Measurements from ENCODE around the gene SEMA5A.
A peak's percentile ranks its signal among the peaks of the same experiment; 100 is the strongest.

Gene SEMA5A

DNA sequence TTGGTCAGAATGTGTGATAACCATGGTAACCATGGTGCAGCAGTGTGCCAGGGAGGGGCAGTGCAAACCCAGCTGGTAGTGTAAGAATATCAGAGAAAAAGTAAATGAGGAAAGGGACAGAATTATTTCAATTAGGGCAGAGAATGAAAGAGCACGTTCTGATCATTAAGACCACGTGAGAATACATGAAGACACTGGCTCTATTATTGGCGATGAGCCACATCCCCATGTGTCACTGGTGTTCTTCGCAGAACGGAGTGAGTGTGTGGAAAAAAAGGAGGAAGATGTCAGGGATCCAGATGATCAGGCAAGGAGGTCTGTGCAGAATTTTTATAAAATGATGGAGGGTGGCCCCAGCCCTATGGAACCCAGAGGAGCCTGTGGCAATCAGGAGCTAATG lies 315.5 kb downstream of the SEMA5A start:
- no peak for DNase-seq

DNA sequence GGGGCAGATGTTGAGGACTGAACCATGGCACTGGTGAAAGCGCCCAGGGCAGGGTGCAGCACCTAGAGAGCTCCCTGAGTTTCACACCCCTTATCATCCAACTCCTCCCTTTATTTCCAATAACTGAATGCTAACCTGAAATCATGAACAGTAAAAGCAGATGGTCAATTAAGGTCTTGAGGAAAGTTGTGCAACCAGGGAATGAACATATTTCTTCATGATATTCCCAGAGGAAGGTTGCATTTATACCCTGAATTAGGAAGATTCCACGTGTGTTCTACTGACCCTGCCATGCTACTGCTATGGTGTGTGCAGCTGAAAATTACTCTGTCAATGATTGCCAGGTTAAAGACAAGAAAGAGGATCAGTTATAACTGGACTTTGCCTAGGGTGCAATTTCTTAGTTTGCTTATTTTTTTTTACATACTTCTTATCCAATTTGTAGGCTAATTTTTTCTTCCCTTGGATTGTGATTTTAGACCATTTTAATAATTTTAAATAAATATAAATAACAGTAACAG lies 319.8 kb downstream of the SEMA5A start:
- DNase-seq = no peak

DNA sequence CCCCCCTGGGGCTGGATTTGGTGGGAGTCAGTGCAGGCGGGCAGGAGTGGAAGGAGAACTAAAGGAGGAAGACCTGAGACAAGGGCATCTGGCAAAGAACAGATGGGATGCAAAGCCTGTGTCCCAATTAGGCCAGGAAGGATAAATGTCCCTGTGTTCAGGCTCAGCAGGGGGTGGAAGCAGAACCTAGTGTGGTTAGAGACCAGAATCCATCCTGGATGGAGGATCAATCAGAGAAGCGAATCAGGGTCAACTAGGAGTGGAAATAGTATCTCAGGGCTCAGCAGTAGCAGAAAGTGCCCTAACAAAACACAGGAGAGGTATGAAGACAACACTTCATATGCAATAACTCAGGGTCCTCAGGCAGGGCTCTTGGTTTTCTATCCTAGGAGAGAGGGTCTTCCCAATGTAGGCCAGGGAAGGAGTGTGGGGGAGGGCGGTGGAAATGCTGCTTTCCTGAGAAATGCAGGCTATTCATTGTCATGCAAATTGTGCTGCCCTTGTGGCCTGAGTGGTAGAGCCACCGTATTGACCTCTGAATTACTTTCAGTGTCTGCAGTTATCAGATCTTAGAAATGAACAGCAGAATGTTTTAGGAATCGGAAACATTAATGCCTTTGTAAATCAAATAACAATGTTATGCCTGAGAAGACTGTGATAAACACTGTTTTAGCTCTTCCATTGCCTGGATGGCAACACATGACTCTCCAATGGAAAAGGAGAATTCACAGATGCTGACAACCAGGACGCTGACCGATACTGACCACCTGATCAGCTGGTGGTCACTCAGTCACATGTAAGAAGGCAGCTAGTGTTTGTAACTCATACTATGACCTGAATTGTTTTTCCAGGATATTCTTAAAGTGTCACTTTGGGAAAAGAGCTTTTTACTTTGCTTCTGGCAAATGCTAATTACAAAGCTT lies 323.6 kb downstream of the SEMA5A start:
- DNase-seq = no peak

DNA sequence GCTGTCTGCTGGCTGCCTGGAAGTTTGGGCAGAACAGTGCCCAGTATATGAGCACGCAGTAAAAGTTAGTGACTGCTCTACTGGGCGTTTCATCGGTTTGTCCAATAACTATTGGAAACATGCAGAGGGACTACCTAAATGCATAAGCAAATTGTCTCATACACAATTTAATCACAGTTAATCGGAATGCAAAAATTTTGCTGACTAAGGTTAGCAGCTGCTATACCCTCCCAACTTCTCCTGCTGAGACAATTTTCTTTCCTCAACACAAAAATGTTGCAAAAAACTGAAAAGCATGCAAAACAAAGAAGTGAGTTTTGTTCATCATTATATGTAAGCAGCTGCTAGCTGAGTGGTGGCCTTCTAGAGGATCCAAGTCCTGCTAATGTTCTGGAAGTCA lies 327.5 kb downstream of the SEMA5A start:
- no peak for DNase-seq

DNA sequence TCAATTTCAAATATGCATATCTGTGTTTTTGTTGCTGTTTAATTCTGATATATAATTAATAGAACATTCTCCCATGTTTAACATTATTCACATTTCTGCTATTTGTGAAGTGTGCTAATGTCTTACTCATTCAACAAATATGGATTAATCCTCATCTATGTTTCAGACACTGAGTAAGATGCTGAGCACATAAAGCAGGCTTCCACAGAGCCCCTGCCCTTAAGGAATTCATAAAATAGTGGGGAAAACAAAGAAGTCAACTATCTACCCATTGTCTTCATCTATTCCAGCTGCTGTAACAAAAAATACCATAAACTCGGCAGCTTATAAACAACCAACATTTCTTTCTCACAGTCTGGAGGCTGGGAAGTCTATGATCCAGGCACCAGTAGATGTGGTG lies 333.3 kb downstream of the SEMA5A start:
- DNase-seq = no peak

DNA sequence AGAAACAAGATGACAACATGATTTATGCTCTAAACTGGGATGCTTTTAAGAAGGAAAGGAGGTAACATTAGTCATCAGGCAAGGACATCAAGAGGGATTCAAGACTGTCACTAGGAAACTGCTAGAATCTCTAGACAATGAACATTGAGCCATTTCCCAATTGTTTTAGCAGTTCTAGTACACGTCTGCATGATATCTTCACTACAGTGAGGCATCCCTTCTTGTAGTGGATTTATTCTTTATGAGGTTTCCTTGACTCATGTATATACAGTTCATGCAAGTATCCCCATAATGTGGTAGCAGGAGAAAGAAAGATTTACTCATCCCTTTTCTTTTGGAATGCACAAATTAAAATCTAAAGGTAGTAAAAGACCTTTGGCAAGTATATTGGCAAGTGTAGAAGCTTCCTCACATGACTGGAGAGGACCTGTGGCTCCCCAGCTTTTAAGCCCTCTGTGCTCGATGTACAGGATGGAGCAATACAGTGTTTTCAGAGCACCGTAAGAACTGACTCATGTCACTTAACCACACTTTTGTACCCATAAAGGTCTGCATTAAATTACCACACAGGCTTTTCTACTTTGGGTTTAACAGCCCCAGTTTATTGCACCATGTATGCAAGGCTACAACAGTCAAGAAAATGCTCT lies 335.9 kb downstream of the SEMA5A start:
- no peak for DNase-seq

DNA sequence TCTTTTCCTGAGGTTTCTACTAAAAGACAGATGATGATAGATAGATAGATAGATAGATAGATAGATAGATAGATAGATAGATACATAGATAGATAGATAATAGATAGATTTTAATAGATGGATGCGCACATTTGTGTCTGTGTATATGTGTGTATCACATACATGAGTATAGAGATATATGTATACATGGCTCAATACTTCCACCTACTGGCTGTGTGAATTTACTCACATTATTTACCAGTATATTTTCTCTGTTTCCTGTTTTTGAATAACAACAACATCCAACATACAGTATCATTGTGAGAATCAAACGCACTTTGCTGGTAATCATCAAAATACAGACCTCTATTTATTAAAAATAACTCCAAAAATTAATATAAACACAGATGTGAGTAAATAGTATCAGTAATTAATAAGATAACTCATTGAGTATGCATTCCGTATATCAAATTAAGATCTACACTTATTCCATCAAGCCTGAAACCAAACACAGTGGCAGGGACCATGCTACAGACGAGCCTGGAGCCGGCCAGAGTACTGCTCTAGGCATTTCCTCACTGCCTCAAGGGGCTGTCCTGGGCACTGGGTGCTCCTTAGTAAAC lies 338.0 kb downstream of the SEMA5A start:
- DNase-seq = peak in 1 of 56 donors; percentile 16

DNA sequence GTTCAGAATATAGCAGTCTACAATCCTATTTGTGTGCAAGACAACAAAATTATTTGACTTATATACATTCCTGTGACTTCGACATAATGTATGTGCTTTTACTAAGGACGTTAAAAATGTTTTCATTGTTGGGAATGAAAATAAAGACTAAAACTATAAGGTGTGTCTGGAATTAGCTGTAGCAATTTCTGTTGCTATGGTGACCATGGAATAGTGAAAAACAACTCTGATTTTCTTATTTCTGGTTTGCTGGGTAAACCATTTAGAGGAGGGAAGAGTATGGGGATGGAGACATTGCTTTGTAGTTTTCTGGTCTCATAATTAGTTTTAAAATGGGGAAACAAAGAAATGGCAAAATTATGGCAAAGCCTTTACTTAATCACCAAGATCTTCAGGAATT lies 343.2 kb downstream of the SEMA5A start:
- no peak for DNase-seq

DNA sequence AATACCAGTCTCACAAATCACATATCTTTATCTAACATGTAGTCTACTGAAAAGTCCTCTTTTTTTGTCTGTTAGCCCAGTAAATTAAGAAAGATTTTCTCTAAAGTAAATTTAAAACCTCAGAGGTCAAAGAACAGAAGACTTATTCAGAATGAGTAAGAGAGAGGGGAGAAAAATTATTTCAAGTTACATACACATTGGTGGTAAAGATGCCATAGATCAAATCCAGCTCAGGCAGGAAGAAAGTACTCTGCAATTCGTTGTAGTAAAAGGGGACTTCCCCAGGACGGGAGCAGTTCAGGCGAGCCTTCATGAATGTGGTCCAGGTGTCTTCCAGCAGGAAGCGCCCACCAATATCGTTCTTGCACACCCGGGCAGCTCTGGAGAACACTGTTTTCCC lies 344.1 kb downstream of the SEMA5A start:
- DNase-seq = no peak

DNA sequence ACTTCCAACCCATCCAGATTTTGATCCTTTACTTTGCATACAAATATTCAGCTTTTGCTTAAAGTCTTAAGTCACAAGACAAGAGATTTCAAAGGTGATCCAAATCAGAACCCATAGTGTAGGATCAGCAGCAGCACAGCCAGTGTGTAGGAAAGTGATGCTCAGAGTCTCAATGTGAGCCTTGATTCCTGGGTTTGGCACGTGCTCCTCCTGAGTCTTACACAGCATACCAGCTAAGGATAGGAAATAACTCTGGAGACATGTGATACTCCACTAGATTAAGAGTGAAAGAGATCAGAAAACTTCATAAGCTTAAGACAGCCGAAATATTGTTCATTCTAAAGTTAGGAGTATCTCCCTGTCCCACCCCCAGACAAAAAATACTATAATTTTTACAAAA lies 344.9 kb downstream of the SEMA5A start:
- DNase-seq = no peak

DNA sequence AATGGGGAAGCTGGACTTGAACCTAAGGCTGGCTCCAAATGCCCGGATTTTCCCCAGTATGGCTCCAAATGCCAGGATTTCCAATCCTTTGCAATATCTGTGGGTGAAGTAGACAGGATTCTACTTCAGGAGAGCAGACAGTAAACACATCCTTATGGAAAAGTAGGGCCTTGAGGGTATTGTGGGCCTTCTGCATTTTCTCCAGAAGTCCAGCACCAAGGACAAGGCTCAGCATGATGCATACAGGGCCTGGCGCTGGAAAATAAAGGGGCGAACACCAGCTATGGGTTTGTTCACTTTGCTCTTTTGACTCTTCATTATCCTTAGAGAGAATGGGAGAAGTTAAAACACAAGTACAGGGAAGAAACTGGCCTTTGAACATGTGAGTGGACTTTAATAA lies 347.5 kb downstream of the SEMA5A start:
- no peak for DNase-seq

DNA sequence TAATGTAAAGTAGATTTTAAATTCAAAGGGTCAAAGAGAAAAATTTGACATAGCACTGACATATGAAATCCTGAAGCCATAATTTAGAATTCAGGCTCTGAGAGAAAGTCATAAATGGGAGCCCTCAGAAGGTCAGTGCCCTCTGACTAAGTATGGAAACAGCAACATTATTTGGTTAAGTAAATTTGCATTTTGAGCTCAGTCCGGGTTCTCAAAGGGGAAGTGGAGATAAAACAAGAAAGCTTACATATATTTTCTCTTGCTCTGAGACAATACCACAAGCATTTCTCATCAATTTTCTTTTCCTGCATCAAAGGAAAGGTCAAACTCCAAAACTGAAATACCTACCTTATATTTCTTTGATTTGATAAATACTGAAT lies 348.0 kb downstream of the SEMA5A start:
- DNase-seq = no peak

DNA sequence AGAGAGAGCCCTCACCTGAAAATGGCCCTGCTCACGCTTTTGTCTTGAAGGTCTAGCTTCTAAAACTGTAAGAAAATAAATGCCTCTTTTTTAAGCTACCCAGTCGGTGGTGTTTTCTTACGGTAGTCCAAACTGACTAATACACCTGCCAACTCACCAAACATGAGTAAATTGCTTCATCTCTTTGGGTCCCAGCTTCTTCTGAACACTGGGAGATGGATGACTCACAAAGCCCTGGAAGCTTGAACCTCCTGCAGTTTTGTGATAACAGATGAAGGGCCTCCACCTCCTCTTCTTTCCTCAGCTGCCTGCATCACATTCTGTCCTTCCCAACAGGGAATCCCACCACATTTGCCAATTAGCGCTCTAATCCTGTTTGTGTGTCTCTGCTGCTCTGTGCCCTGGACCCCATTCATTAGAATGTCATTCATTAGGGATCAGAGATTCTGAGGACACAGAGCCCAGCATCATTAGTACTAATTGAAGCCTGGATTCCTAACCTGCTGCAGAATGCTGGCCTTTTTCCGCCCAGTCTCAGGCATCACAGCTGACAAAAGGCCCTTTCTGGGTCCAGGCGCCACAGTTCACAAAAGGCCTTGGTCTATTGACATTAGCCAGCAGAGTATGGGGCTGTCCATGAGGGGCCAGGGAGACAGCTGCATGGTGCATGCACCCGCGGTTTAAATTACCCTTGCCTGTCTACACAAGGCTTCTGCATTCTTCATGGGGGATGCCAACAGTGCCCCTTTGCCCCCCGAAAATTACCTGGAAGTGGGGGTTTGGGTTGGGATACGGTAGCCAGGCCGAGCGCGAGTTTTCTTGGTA lies 349.3 kb downstream of the SEMA5A start:
- peak in 8 of 56 donors; percentile 4 to 40 (median 30) for DNase-seq

DNA sequence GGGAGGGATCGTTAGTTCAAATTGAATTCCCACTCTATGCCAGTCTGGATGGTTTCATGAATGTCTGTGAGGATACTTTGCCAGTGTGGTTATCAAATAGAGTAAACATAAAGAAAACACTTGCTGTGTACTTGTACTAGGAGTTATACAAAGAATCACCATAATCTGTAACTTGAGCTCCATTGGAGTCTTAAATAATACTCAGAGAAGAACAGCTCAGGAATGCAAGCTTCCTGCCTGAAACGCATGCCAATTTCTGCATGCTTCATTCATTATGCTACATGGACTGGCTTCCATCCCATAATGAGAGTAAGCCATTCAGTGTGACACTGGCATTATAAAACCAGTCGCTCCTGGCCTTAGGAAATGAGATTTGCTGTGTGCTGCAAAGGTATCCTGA lies 351.4 kb downstream of the SEMA5A start:
- no peak for DNase-seq

DNA sequence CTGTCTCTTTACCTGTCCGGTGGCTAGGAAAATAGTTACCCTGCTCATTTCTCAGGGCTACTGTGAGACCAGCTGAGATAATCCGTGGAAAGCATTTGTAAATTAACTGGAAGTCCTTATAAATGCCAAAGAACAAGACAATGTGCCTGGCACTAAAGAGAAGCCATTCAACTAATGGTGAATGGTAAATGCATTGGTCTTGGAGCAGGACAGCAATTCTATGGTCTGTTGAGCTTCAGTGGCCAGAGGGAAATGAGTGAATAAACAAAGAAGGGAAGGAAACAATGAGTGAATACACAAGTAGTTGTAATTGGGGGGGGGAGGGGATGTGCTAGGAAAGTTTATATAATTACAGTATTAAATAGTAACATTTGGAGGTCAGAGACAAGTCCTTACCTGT lies 353.6 kb downstream of the SEMA5A start:
- DNase-seq = peak in 3 of 56 donors; percentile 16 to 28 (median 20)

DNA sequence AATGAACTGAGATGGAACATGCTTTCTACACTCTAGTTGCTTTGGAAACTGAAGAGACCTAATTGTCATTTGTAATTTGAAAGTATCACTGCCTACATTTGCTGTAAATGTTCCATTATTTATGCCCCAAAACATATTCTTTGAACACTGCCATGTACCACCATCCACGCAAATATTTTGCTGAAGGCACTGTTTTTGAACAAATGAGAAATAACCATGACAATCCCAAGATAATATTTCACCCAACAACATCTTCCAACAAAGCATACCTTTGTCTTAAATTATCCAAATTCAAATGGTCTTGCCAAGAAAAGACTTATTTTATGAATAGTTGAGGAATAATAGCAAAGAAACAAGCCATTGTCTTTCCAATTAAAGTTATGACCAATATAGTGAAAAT lies 356.2 kb downstream of the SEMA5A start:
- DNase-seq = no peak

DNA sequence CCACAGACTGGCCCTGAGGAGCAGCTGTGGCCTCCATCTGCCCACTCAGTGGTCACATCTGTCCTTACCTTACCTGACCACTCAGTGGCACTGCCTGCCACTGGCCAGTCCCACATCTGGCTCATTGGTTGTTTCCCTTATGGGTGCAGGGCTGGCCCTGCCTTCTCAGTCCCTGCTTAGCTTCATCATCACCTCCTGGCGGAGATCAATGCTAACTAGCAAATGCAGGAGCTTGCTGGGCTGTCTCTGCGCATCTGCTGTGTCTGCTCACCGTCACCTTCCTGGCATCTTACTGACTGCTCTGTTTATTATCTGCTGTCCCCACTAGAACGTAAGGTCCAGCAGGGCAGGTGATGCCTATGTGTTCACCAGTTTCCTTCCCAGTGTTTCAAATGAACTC lies 356.9 kb downstream of the SEMA5A start:
- DNase-seq = no peak

DNA sequence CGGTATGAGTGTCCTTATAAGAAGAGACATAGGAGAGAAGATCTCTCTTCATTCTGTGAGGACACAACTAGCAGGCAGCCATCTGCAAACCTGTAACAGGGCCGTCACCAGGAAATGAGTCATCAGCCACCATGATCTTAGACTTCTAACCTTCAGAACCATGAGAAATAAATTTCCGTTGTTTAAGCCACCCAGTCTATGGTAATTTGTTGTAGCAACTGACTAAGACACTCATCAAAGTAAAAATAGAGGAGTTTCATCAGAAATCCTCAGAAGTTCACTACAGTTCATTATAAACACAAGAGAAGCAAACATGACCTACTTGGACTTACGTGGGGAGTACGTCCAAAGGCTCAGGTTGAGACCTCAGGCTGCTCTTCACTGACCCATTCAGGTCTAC lies 357.7 kb downstream of the SEMA5A start:
- no peak for DNase-seq

DNA sequence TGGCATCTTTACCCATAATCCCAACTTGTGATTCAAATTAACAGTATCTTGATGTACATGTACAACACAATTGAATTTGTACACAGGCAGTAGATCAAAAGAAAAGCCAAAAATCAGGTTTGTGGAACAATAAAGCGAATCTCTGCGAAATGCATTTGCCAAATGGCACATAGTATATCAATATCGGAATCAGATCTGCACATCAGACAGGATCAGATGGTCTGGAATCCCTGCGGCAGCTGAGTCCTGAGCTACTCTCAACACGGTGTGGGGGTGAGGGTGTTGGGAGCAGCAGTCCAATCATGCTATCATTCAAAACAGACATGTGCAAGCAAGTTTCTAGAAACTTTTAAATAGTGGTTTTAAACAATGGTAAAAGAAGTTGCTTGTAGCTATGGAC lies 358.3 kb downstream of the SEMA5A start:
- no peak for DNase-seq

DNA sequence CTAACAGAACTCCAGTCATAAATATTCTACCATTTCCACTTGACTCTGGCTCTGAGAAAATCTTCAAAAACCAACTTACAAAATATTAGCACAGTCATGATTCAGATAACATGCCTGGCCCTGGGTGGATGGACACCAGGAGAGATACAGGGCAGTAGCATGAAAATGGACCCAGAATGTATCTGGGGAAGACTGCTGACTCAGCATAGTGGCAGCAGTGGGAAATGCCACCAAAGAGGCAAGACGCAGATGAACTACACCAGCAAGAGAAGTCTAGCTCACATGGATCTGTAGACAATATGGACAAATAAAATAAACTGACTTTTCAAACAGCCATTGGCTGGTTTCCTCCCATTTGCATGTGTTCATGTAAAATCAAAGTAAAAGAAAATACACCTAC lies 359.8 kb downstream of the SEMA5A start:
- no peak for DNase-seq

DNA sequence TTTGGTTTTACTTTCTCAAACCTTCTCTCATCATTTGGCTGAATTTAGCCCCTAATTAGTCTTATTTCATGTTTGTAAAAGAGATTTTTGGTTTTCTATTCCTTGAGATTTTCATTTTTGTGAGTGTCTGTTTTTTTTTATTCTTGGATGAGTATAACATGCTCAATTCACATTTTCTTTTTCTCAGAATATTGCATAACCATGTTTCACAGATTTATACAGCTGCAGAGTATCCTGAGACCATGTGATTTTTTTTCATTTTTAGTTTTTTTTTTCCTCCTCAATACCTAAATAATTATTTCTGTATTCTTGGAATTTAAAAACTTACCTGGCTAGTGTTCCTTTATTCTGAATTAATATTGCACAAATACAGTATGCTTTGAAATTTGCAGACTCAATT lies 361.9 kb downstream of the SEMA5A start:
- no peak for DNase-seq

All from amygdala (tissue), 56 donors.